Colonic mucosa (tissue), 4 donors: Measurements from ENCODE around the gene MN1. TPM values are rescaled to one million over a fixed set of nuclear protein-coding genes. Genes with fewer than 3 reads are reported as not detected.

Source experiments
- DNase-seq: peaks from one replicate; pipeline ENCODE4 v3.0.0-alpha.2; 2020
- H3K27ac ChIP-seq: fragments of 200-600 bp; one replicate; pipeline ENCODE4 v1.8.0; 2021
- H3K27me3 ChIP-seq: fragments of 200-600 bp; one replicate; pipeline ENCODE4 v1.8.0; 2021
- H3K36me3 ChIP-seq: fragments of 200-600 bp; one replicate; pipeline ENCODE4 v1.8.0; 2021
- H3K4me1 ChIP-seq: fragments of 200-600 bp; one replicate; pipeline ENCODE4 v1.8.0; 2021; ENCODE audit warnings: mild to moderate bottlenecking
- H3K4me3 ChIP-seq: fragments of 200-600 bp; one replicate; pipeline ENCODE4 v1.8.0; 2021
- H3K9ac ChIP-seq, 2 donors: one replicate each; pipeline ENCODE4 v1.7.0; 2013; ENCODE audit warnings: control low read depth in 2 of 2, low read depth in 2 of 2, low read length in 2 of 2
- H3K9me3 ChIP-seq: fragments of 200-600 bp; one replicate; pipeline ENCODE4 v1.8.0; 2021
- CTCF ChIP-seq: fragments of 200-600 bp; IDR thresholded peaks from one replicate; pipeline ENCODE4 v1.8.0; 2022; ENCODE audit warnings: antibody characterized with exemption, mild to moderate bottlenecking
- intact Hi-C: fragments of 100-400 bp; cut with DNase I; formaldehyde crosslinking; loops from one replicate; pipeline ENCODE4 v1.14.1; 2022
- total RNA-seq, 2 donors: library from RNA; stranded (reverse); fragmentation: NEBNext Ultra II Directional in 1 of 2; extraction: Animal tissue kit (Norgen Biotek cat#: 25700) in 1 of 2; gene quantifications; one replicate each; pipeline ENCODE4 v1.2.1, GENCODE V29; 2021
- donor health status: healthy.
- donor health status: DM: no; HTN: no; CAD: no.
- donor health status: DM: no; HTN: no; CAD: no.

MN1 gene
- total RNA-seq, 2 donors from 2014 or later, result 0.67 to 1.5 TPM

GRCh38 chr22:27825174-27825573 lies 23.6 kb upstream of the MN1 start:
- no peaks in the 10 kb centered on the region for H3K27me3 ChIP-seq
- no peaks in the 10 kb centered on the region for H3K4me1 ChIP-seq
- no peaks in the 10 kb centered on the region for H3K9me3 ChIP-seq
- H3K27ac ChIP-seq, result no peak overlapping the region
- no peak overlapping the region for H3K4me3 ChIP-seq
- no peak for DNase-seq
- H3K36me3 ChIP-seq, result no peaks in the 10 kb centered on the region
- TF ChIP-seq CTCF, result no peak
- H3K9ac ChIP-seq, result no peak overlapping the region
- intact Hi-C loops, result no loop called here

- H3K36me3 ChIP-seq, result no peaks in the 10 kb centered on the region
- no peaks in the 10 kb centered on the region for H3K27me3 ChIP-seq
- intact Hi-C loops, result no loop called here
- DNase-seq, result no peak
- no peaks in the 10 kb centered on the region for H3K4me1 ChIP-seq
- no peak overlapping the region for H3K9ac ChIP-seq
- TF ChIP-seq CTCF, result no peak
- H3K4me3 ChIP-seq, result no peak overlapping the region
- no peaks in the 10 kb centered on the region for H3K9me3 ChIP-seq
- H3K27ac ChIP-seq, result no peak overlapping the region
Observed at GRCh38 chr22:27823221-27823620, 21.7 kb upstream of the MN1 start.

- intact Hi-C loops, result no loop called here
- DNase-seq, result no peak
- no peak overlapping the region for H3K27ac ChIP-seq
- H3K4me1 ChIP-seq, result no peaks in the 10 kb centered on the region
- H3K36me3 ChIP-seq, result no peaks in the 10 kb centered on the region
- no peaks in the 10 kb centered on the region for H3K27me3 ChIP-seq
- TF ChIP-seq CTCF, result no peak
- no peaks in the 10 kb centered on the region for H3K9me3 ChIP-seq
- H3K4me3 ChIP-seq, result no peak overlapping the region
- H3K9ac ChIP-seq, result no peak overlapping the region
Observed at GRCh38 chr22:27820896-27821866, 19.6 kb upstream of the MN1 start.

GRCh38 chr22:27816552-27816951 lies 15.0 kb upstream of the MN1 start:
- Histone ChIP-seq H3K9me3 (no peaks in the 10 kb centered on the region), H3K9ac (no peak overlapping the region), H3K4me1 (no peaks in the 10 kb centered on the region), H3K27me3 (no peaks in the 10 kb centered on the region), H3K4me3 (no peak overlapping the region), H3K27ac (no peak overlapping the region), H3K36me3 (no peaks in the 10 kb centered on the region)
- intact Hi-C loops, result no loop called here
- DNase-seq, result no peak
- TF ChIP-seq CTCF, result no peak

GRCh38 chr22:27815826-27816530 lies 14.4 kb upstream of the MN1 start:
- no peak for DNase-seq

More at GRCh38 chr22:27815826-27816530, 14.4 kb upstream of the MN1 start:
- Histone ChIP-seq H3K27ac (no peak overlapping the region), H3K36me3 (no peaks in the 10 kb centered on the region), H3K9me3 (no peaks in the 10 kb centered on the region), H3K4me3 (no peak overlapping the region), H3K27me3 (no peaks in the 10 kb centered on the region), H3K9ac (no peak overlapping the region), H3K4me1 (no peaks in the 10 kb centered on the region)
- intact Hi-C loops, result no loop called here
- no peak for TF ChIP-seq CTCF
